Measurements from ENCODE around the gene GRM5.

DNA sequence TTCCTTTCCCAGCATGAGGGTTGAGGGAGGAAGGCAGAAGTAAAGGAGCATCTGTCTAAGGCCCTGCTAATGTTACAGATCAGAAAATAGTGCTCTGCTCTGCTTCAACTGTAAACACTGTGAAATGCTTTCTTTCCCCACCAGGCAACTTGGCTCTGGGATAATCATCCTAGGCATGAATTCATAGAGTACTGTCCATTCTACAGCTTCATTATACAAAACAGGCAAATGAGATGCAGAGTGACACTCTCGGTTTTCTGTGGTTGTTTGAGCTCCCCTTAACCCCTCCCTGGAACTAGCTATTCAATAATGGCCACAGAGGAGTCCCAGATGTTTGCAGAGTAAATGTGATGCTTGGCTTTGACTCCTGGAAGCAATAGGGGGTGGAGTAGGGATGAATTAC, 544.0 kb downstream of the GRM5 start:
- no peak for TF ChIP-seq SPI1 (IDR thresholded peaks at IDR 0.05; ENCODE audit: low read depth, low read length)
- no peak for TF ChIP-seq POLR2A (IDR thresholded peaks at IDR 0.05; ENCODE audit: low read depth, low read length)
- TF ChIP-seq PAX5 (IDR thresholded peaks at IDR 0.05; ENCODE audit: insufficient read depth, low read length, severe bottlenecking), result no peak
